Ecto neural progenitor cell (in vitro differentiated cells): ENCODE measurements around the gene FHOD3.
"Not testable (repeated sequence)": the region's sequence is repeated elsewhere in the genome, so short reads cannot be mapped to it uniquely, and the experiment has no call there.

Source experiments
- DNase-seq: peaks from one replicate; pipeline ENCODE4 v3.0.0-alpha.2; 2018; ENCODE audit warnings: low spot score

FHOD3 gene

GRCh38 chr18:36551274-36551673, 253.8 kb downstream of the FHOD3 start:
- not testable (repeated sequence) for DNase-seq

- DNase-seq: no peak
These were observed 260.7 kb downstream of the FHOD3 start for GRCh38 chr18:36558234-36558633.

- no peak for DNase-seq
These were observed 261.8 kb downstream of the FHOD3 start for GRCh38 chr18:36559149-36559857.

- DNase-seq: no peak
These were observed 262.7 kb downstream of the FHOD3 start for GRCh38 chr18:36560187-36560586.

GRCh38 chr18:36561046-36561445, 263.5 kb downstream of the FHOD3 start:
- no peak for DNase-seq

GRCh38 chr18:36564841-36565240, 267.3 kb downstream of the FHOD3 start:
- no peak for DNase-seq

- no peak for DNase-seq
These were observed 270.3 kb downstream of the FHOD3 start for GRCh38 chr18:36567800-36568199.

GRCh38 chr18:36568487-36568886, 271.0 kb downstream of the FHOD3 start:
- DNase-seq: no peak

GRCh38 chr18:36572135-36572856, 274.8 kb downstream of the FHOD3 start:
- DNase-seq: no peak

- no peak for DNase-seq
These were observed 278.8 kb downstream of the FHOD3 start for GRCh38 chr18:36576339-36576738.

GRCh38 chr18:36578871-36579710, 281.6 kb downstream of the FHOD3 start:
- no peak for DNase-seq

- no peak for DNase-seq
These were observed 282.8 kb downstream of the FHOD3 start for GRCh38 chr18:36580266-36580665.

GRCh38 chr18:36580874-36581750, 283.6 kb downstream of the FHOD3 start:
- no peak for DNase-seq

- peak; percentile 81 for DNase-seq
These were observed 285.7 kb downstream of the FHOD3 start for GRCh38 chr18:36582988-36583745.

GRCh38 chr18:36589857-36590543, 292.5 kb downstream of the FHOD3 start:
- no peak for DNase-seq

GRCh38 chr18:36590621-36591580, 293.4 kb downstream of the FHOD3 start:
- no peak for DNase-seq

GRCh38 chr18:36592282-36592681, 294.8 kb downstream of the FHOD3 start:
- no peak for DNase-seq

- no peak for DNase-seq
These were observed 295.5 kb downstream of the FHOD3 start for GRCh38 chr18:36593001-36593400.

GRCh38 chr18:36593641-36594040, 296.1 kb downstream of the FHOD3 start:
- no peak for DNase-seq
